ENCODE results near the gene SYF2.

Gene SYF2

GRCh38 chr1:25184001-25184762, 48.1 kb downstream of the SYF2 start:
- TF ChIP-seq CTCF (IDR thresholded peaks at IDR 0.05; ENCODE audit: insufficient read depth, low read depth, low read length, missing control alignments), result no peak
- no peak for DNase-seq (ENCODE audit: low read depth)
- no peak overlapping the region for H3K4me3 ChIP-seq (ENCODE audit: low read depth, low read length)

GRCh38 chr1:25183126-25183980, 48.9 kb downstream of the SYF2 start:
- no peak for DNase-seq (ENCODE audit: low read depth)
- H3K4me3 ChIP-seq (ENCODE audit: low read depth, low read length), result no peak overlapping the region
- no peak for TF ChIP-seq CTCF (IDR thresholded peaks at IDR 0.05; ENCODE audit: insufficient read depth, low read depth, low read length, missing control alignments)

GRCh38 chr1:25182629-25183028, 49.7 kb downstream of the SYF2 start:
- no peak overlapping the region for H3K4me3 ChIP-seq (ENCODE audit: low read depth, low read length)
- no peak for TF ChIP-seq CTCF (IDR thresholded peaks at IDR 0.05; ENCODE audit: insufficient read depth, low read depth, low read length, missing control alignments)
- DNase-seq (ENCODE audit: low read depth), result no peak

GRCh38 chr1:25180996-25181395, 51.3 kb downstream of the SYF2 start:
- no peak for TF ChIP-seq CTCF (IDR thresholded peaks at IDR 0.05; ENCODE audit: insufficient read depth, low read depth, low read length, missing control alignments)
- DNase-seq (ENCODE audit: low read depth), result no peak
- no peak overlapping the region for H3K4me3 ChIP-seq (ENCODE audit: low read depth, low read length)

GRCh38 chr1:25178917-25179561, 53.3 kb downstream of the SYF2 start:
- TF ChIP-seq CTCF (IDR thresholded peaks at IDR 0.05; ENCODE audit: insufficient read depth, low read depth, low read length, missing control alignments), result no peak
- no peak for DNase-seq (ENCODE audit: low read depth)
- H3K4me3 ChIP-seq (ENCODE audit: low read depth, low read length), result no peak overlapping the region

- TF ChIP-seq CTCF (IDR thresholded peaks at IDR 0.05; ENCODE audit: insufficient read depth, low read depth, low read length, missing control alignments), result no peak
- no peak for DNase-seq (ENCODE audit: low read depth)
- no peak overlapping the region for H3K4me3 ChIP-seq (ENCODE audit: low read depth, low read length)
Observed at GRCh38 chr1:25174730-25175612, 57.3 kb downstream of the SYF2 start.
